Activated naive CD8-positive, alpha-beta T cell treated with anti-CD3 and anti-CD28 coated beads for 36 hours (primary cell): Measurements from ENCODE around the gene POLR3G. TPM values are rescaled to one million over a fixed set of nuclear protein-coding genes. Genes with fewer than 3 reads are reported as not detected.

Source experiments
- DNase-seq: peaks from one replicate; pipeline ENCODE4 v3.0.0; 2021
- H3K27ac Mint-ChIP-seq: one replicate; pipeline ENCODE4 v1.8.0; 2022; ENCODE audit warnings: mild to moderate bottlenecking, moderate library complexity, mixed read lengths
- H3K27me3 Mint-ChIP-seq: one replicate; pipeline ENCODE4 v1.8.0; 2022; ENCODE audit warnings: mild to moderate bottlenecking, mixed read lengths
- H3K36me3 Mint-ChIP-seq: one replicate; pipeline ENCODE4 v1.8.0; 2021; ENCODE audit warnings: mild to moderate bottlenecking, mixed read lengths
- H3K4me1 Mint-ChIP-seq: one replicate; pipeline ENCODE4 v1.8.0; 2021; ENCODE audit warnings: mixed read lengths
- H3K4me3 Mint-ChIP-seq: one replicate; pipeline ENCODE4 v1.8.0; 2022; ENCODE audit warnings: mild to moderate bottlenecking, moderate library complexity, mixed read lengths
- H3K9me3 Mint-ChIP-seq: one replicate; pipeline ENCODE4 v1.8.0; 2022; ENCODE audit warnings: mixed read lengths
- total RNA-seq, 2 experiments: library from RNA; stranded (reverse); gene quantifications; one replicate each; pipeline ENCODE4 v1.2.3, GENCODE V29; 2021

Gene POLR3G
- total RNA-seq, 2 experiments from 2014 or later = 25.4 to 25.7 TPM

DNA sequence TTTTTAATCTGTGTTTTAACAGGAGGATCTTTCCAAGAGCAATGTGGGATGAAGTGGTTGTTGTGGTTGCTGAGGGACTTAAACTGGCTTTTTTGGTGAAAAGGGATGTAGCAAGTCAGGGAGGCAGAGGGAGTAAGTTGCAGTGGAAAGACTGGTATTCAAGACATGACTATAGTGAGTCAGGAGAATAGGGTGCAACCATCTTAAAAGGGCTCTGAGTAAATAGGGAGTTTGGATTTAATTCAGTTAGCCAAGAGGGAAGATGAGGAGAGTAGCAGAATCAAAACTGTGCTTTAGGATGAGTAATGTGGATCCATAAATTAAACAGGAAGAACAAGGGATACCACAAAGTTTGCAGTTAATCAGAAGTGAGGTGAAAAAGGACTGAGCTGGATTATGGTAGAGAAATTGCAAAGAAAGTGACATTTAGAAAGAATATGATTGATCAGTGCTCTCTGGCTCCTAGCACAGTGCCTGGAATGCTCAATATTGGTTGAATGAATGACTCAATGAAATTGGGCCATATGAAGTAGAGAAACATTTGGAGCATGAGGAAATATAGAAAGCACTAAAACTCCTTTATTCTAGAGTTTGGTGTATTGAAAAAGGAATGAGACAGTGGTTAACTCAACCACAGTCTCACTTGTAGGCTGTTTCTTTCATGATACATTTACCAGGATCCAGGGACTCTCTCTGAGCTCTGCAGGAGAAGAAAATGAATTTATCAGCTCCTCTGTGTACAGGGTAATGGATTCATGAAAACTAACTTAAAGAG, 5.1 kb downstream of the POLR3G start:
- Mint-ChIP-seq H3K27ac (no peak overlapping the region), H3K4me3 (no peak overlapping the region), H3K36me3 (peaks cover 26% of the 10 kb centered on the region), H3K27me3 (no peaks in the 10 kb centered on the region), H3K9me3 (no peaks in the 10 kb centered on the region), H3K4me1 (peaks cover 14% of the 10 kb centered on the region)
- no peak for DNase-seq

DNA sequence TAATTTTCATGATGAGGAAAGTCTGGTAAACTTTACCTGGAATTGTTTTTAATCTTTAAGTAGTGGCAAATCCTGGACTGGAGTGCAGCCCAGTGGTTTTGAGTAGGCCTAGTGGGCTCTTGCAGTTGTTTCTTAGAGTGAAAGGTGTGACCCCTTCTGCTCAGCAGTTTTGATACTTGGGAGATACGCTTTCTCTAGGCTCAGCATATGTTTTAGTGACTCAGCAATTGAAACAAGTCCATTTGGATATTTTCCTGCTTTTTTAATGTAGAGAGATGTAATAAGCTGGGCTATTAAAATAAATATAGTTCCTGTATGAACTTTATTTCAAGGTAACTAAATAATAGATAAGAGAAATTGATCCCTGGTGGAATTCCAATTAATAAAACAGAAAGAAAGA, 6.0 kb downstream of the POLR3G start:
- Mint-ChIP-seq H3K27ac (no peak overlapping the region), H3K36me3 (peaks cover 27% of the 10 kb centered on the region), H3K4me3 (no peak overlapping the region), H3K9me3 (no peaks in the 10 kb centered on the region), H3K4me1 (peaks cover 9% of the 10 kb centered on the region), H3K27me3 (no peaks in the 10 kb centered on the region)
- no peak for DNase-seq

DNA sequence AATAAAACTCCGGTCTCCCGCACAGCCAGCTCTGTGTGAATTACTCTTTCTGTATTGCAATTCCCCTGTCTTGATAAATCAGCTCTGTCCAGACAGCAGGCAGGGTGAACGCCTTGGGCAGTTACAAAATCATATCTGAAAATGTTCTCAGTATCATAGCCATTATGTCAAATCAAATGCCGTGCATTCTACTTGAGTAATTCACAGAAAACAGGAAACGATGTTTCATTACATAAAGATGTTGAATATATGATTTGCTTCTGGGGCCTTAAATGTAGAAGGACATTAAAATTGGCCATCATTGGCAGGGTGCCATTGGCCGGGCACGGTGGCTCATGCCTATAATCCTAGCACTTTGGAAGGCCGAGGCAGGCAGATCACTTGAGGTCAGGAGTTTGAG, 8.5 kb downstream of the POLR3G start:
- Mint-ChIP-seq H3K9me3 (no peaks in the 10 kb centered on the region), H3K27me3 (no peaks in the 10 kb centered on the region), H3K27ac (no peak overlapping the region), H3K36me3 (peaks cover 22% of the 10 kb centered on the region), H3K4me3 (no peak overlapping the region), H3K4me1 (peaks cover 2% of the 10 kb centered on the region)
- no peak for DNase-seq

DNA sequence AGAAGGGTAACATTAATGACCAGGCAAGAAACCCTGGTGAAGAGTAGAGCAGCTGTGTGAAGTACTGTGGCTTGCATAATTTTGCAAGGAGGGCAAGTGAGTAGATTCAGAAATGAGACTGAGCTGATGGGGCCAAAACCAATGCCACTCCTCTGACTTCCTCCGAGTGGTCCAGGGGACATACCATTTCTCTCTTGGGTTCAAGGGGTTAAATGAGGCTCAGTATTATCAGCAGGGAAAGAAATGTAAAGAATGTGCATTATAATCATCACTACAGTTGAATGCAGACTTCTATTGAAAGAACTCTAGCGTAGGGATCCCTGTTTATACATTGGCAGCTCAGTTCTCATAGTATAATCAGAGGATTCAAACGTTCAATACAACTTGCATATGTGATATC, 9.9 kb downstream of the POLR3G start:
- Mint-ChIP-seq H3K36me3 (peaks cover 22% of the 10 kb centered on the region), H3K27ac (no peak overlapping the region), H3K9me3 (no peaks in the 10 kb centered on the region), H3K4me1 (peaks cover 2% of the 10 kb centered on the region), H3K27me3 (no peaks in the 10 kb centered on the region), H3K4me3 (no peak overlapping the region)
- no peak for DNase-seq

DNA sequence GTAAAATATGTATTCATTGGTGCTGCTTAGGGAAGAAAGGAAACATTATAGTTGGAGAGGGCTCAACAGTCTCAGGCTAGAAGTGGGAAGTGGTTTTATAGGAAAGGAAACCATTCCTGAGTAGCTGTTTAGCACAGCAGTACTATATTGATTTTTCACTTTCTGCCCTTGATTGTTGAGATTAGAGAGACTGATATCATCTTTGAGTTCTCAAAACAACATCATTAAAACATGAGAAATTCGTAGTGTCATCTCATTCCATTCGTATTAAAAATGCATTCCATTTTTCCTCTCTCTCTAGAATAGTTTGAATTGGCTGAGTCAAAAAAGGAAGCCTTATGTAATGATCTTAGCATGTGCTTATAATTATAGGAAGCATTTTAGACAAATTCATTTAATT, 14.1 kb downstream of the POLR3G start:
- Mint-ChIP-seq H3K9me3 (no peaks in the 10 kb centered on the region), H3K36me3 (peaks cover 14% of the 10 kb centered on the region), H3K4me3 (no peak overlapping the region), H3K27me3 (no peaks in the 10 kb centered on the region), H3K4me1 (no peaks in the 10 kb centered on the region), H3K27ac (no peak overlapping the region)
- no peak for DNase-seq

DNA sequence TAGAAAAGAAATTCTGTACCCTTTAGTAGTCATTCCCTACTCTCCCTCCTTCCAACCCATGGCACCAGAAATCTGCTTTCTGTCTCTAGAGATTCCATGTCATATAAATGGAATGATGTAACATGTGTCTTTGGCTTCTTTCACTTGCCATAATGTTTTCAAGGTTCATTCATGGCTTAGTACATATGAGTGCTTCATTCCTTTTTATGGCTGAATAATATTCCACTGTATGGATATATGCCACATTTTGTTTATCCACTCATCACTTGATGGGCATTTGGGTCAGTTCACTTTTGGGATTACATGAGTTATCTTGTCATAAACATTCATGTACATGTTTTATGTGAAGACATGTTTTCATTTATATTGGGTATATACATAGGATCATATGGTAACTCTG, 19.4 kb downstream of the POLR3G start:
- Mint-ChIP-seq H3K9me3 (peaks cover 2% of the 10 kb centered on the region), H3K4me3 (no peak overlapping the region), H3K4me1 (no peaks in the 10 kb centered on the region), H3K36me3 (peaks cover 23% of the 10 kb centered on the region), H3K27ac (no peak overlapping the region), H3K27me3 (no peaks in the 10 kb centered on the region)
- no peak for DNase-seq

DNA sequence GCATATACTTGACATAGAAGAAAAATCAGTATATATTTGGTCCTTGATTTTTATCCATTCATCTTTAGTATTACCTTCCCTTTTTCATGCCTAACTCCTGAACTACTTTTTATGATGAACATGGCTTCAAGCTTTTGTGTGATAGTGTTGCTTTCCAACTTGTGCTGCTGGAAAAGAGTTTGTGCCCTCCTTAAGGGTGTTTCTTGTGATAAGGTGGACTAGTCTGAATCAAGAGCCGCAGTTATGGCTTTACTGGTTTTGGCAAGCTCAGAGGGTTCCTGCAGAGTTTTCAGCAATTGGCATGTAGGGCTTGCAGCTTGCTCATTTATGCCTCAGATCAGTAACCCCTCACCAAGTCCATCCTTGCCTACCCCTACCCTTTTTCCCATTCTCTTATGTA, 20.5 kb downstream of the POLR3G start:
- Mint-ChIP-seq H3K36me3 (peaks cover 25% of the 10 kb centered on the region), H3K27ac (no peak overlapping the region), H3K4me3 (no peak overlapping the region), H3K4me1 (no peaks in the 10 kb centered on the region), H3K9me3 (peaks cover 2% of the 10 kb centered on the region), H3K27me3 (no peaks in the 10 kb centered on the region)
- DNase-seq = no peak

DNA sequence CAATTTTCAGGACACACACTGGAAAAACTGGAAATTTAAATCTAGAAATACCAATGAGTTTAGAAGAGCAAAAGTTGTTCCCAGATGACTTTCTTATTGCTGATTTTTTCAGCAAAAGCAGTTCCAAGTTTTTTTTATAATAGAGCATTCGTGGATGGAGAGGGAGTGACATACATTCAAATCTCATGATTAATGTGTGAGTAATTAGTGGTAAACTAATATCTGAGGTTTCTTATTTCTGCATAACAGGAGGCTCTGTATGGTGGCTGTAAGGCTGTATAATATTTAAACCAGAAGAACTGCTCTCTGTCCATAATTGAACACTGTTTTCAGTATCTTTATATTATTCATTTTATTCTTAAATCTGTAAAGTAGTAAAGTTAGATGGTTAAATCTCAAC, 28.9 kb downstream of the POLR3G start:
- H3K27ac Mint-ChIP-seq = no peak overlapping the region

DNA sequence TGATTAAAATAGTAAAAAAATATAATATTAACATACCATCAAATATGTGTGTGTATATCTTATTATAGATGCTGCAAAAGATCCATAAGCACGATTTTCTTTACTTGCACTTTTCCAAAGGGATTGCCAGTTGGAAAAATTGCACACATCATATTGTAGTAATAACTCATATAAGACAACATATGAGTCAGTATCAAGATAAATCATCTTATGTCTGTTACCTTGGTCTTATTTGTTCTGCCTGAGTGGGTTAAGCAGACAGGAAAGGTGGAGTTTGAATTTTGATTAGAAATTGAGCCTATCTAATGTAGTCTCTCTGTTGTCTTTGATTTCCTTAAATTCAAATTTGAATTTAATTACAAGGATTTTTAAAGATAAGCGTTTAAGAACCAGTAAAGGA, 30.1 kb downstream of the POLR3G start:
- Mint-ChIP-seq H3K4me1 (peaks cover 8% of the 10 kb centered on the region), H3K36me3 (peaks cover 25% of the 10 kb centered on the region), H3K4me3 (no peak overlapping the region), H3K27ac (no peak overlapping the region), H3K9me3 (no peaks in the 10 kb centered on the region), H3K27me3 (no peaks in the 10 kb centered on the region)
- DNase-seq = no peak

More for the DNA sequence above, 28.9 kb downstream of the POLR3G start:
- Mint-ChIP-seq H3K9me3 (no peaks in the 10 kb centered on the region), H3K4me1 (peaks cover 8% of the 10 kb centered on the region), H3K36me3 (peaks cover 25% of the 10 kb centered on the region), H3K27me3 (no peaks in the 10 kb centered on the region), H3K4me3 (no peak overlapping the region)
- no peak for DNase-seq

DNA sequence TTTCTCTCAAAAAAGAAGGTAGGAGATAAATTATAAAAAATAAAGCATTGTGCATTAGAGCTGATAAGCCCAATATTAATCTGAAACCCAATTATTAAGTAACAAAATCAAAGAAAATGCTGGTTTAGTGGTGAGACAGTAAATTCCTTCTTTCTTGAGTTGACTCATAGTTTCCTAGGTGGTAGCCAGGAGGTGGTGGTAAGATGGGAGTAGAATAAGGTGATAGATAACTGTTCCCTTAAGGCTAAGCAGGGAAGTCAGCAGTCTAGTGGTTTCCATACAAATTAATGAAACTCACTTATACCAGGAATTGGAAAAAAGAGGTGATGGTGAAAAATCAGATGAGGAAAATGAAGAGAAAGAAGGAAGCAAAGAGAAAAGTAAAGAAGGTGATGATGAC, 31.6 kb downstream of the POLR3G start:
- peaks cover 8% of the 10 kb centered on the region for H3K4me1 Mint-ChIP-seq
- no peak overlapping the region for H3K27ac Mint-ChIP-seq
- H3K9me3 Mint-ChIP-seq = no peaks in the 10 kb centered on the region
- no peaks in the 10 kb centered on the region for H3K27me3 Mint-ChIP-seq
- no peak overlapping the region for H3K4me3 Mint-ChIP-seq
- DNase-seq = no peak
- peaks cover 26% of the 10 kb centered on the region for H3K36me3 Mint-ChIP-seq

DNA sequence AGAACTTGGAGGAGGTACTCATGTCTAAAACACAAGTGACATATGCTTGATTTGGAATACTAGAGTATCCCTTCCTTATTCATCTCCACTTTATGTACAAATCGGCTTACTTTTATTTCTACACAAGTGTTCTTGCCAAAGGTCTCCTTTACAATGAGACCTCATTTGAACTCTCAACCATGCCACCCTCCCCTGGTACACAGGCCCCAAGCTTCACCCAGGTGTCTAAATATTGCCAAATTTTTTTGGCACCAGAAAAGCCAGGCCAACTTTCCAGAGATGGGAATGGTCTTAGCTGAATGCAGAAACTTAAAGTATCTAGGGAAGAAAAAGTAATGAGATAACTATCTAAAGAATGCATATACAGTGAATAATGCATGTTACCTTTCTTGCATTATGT, 35.8 kb downstream of the POLR3G start:
- no peak overlapping the region for H3K27ac Mint-ChIP-seq
- DNase-seq = no peak
- H3K4me3 Mint-ChIP-seq = no peak overlapping the region
- H3K4me1 Mint-ChIP-seq = peaks cover 8% of the 10 kb centered on the region
- H3K9me3 Mint-ChIP-seq = no peaks in the 10 kb centered on the region
- no peaks in the 10 kb centered on the region for H3K27me3 Mint-ChIP-seq
- peaks cover 31% of the 10 kb centered on the region for H3K36me3 Mint-ChIP-seq

DNA sequence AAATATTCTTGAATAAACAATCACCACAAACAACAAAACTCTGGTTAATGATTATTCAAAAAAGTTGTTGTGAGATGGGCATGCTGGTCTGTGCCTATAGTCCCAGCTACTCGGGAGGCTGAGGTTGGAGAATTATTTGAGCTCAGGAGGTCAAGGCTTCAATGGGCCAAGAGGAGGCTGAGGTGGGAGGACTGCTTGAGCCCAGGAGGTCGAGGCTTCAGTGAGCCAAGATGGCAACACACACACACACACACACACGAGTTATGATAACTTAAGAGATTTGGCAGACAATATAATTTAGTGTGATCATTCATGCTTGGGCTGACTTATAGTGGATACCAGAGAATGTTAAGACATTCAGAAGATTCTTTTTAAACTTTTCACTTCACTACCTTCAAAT, 39.9 kb downstream of the POLR3G start:
- no peaks in the 10 kb centered on the region for H3K9me3 Mint-ChIP-seq
- H3K27ac Mint-ChIP-seq = no peak overlapping the region
- no peaks in the 10 kb centered on the region for H3K27me3 Mint-ChIP-seq
- DNase-seq = no peak
- H3K4me3 Mint-ChIP-seq = no peak overlapping the region
- H3K36me3 Mint-ChIP-seq = peaks cover 22% of the 10 kb centered on the region
- peaks cover 9% of the 10 kb centered on the region for H3K4me1 Mint-ChIP-seq

DNA sequence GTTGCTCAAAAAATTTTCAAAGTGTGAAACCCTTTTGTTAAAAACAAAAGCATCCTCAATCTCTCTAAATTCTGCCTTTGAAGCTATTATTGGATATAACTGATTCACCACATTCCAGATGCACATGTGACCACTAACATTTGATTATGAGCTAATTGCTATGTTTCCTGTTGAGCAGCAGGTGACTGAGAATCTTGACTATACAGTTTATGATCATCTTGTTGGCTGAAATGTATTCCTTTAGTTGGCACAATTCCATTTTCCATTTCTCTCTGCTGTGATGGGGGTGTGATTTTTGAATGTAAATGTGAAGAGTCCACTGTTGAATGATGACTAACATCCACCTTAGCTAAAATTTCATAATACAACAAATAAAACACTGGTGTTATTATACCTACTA, 44.0 kb downstream of the POLR3G start:
- Mint-ChIP-seq H3K4me1 (peaks cover 16% of the 10 kb centered on the region), H3K27ac (no peak overlapping the region), H3K36me3 (peaks cover 31% of the 10 kb centered on the region), H3K9me3 (no peaks in the 10 kb centered on the region), H3K27me3 (no peaks in the 10 kb centered on the region), H3K4me3 (no peak overlapping the region)
- no peak for DNase-seq

DNA sequence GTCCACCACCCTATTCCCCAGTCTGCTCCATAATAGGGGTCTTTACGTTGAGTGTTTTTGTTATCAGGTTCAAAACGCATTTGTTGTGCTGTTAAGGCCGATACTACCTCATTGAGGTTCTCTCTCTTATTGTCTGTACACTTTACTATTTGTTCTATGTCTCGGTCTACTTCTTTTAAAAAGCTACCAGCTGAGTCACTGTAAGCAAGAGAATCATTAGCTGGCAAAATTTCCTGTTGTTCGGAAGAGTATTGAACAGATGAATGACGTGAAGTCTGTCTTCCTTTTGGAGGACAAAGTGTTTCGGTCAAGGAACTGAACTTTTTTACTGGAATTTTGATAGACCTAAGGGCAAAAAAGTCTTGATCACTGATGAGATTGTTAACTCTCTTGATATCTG, 44.4 kb downstream of the POLR3G start:
- no peak for DNase-seq
- Mint-ChIP-seq H3K9me3 (no peaks in the 10 kb centered on the region), H3K36me3 (peaks cover 31% of the 10 kb centered on the region), H3K27ac (no peak overlapping the region), H3K4me1 (peaks cover 16% of the 10 kb centered on the region), H3K27me3 (no peaks in the 10 kb centered on the region), H3K4me3 (no peak overlapping the region)

DNA sequence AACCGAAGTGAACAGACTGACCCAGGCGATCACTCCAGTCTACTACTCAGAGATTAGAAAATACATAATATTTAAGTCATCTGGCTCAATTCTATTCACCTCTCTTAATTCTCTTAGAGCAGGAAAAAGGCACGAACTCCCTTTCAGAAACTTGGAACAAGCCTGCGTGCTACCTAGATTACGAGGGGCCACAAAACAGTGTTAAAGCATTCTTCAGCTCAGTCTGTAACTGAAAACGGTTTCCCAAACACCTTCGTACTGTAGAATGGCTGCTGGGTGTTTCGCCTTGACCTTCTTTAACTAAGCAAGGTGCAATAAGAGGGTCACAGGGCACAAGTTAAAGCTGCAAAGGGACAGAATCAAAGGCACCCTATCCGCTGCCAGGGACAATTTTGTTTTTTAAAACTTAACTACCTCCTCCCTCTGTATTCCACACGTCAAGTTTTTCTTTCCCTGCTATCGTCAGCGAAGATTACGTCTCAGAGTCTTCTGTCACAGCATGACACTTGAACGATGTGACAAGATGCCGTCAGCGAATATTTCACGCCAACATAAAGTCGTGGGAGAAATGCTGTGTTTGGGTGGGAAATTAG, 54.0 kb downstream of the POLR3G start:
- Mint-ChIP-seq H3K4me1 (peaks cover 21% of the 10 kb centered on the region), H3K4me3 (peak overlapping the region; percentile 99), H3K9me3 (no peaks in the 10 kb centered on the region), H3K27ac (peak overlapping the region; percentile 95), H3K27me3 (peaks cover 8% of the 10 kb centered on the region), H3K36me3 (peaks cover 4% of the 10 kb centered on the region)
- peak; percentile 1 for DNase-seq
